Measurements from ENCODE around the gene SHISAL2B. TPM values are rescaled to one million over a fixed set of nuclear protein-coding genes. Genes with fewer than 3 reads are reported as not detected.

The SHISAL2B gene
- total RNA-seq, 4 donors from 2014 or later = not detected

- no peak overlapping the region for H3K27ac ChIP-seq (replicated peaks in 1 of 4)
- no peaks in the 10 kb centered on the region for H3K27me3 ChIP-seq
- peaks cover 0 to 19% (median 13%) of the 10 kb centered on the region in 4 donors for H3K4me1 ChIP-seq
- peaks cover 0 to 27% (median 4%) of the 10 kb centered on the region in 4 donors for H3K36me3 ChIP-seq
- no peak overlapping the region for H3K4me3 ChIP-seq
- DNase-seq (ENCODE audit: extremely low spot score) = no peak
- intact Hi-C loops (cut with DNase I) = no loop called here
- H3K9me3 ChIP-seq = no peaks in the 10 kb centered on the region
- TF ChIP-seq CTCF (IDR thresholded peaks at IDR 0.05) (no peak), POLR2AphosphoS5 (IDR thresholded peaks at IDR 0.05) (no peak), POLR2A (IDR thresholded peaks at IDR 0.05; ENCODE audit: low read depth) (no peak), EP300 (IDR thresholded peaks at IDR 0.05) (no peak)
- 82% methylated on average over 3 of the region's 3 CpGs for WGBS
These were observed 68.6 kb downstream of the SHISAL2B start for GRCh38 chr5:64758901-64759300.

- H3K36me3 ChIP-seq = peaks cover 0 to 28% (median 6%) of the 10 kb centered on the region in 4 donors
- intact Hi-C loops (cut with DNase I) = no loop called here
These were observed 69.8 kb downstream of the SHISAL2B start for GRCh38 chr5:64759960-64760660.

GRCh38 chr5:64763948-64764503 is 73.7 kb downstream of the SHISAL2B start:
- TF ChIP-seq POLR2AphosphoS5 (IDR thresholded peaks at IDR 0.05) = no peak
- TF ChIP-seq EP300 (IDR thresholded peaks at IDR 0.05) = no peak
- no peak for TF ChIP-seq CTCF (IDR thresholded peaks at IDR 0.05)
- no peak for TF ChIP-seq POLR2A (IDR thresholded peaks at IDR 0.05; ENCODE audit: low read depth)
- no peak overlapping the region for H3K27ac ChIP-seq (replicated peaks in 1 of 4)
- WGBS = 84% methylated on average over 4 of the region's 4 CpGs
- peaks cover 0 to 28% (median 6%) of the 10 kb centered on the region in 4 donors for H3K36me3 ChIP-seq
- H3K9me3 ChIP-seq = no peaks in the 10 kb centered on the region
- no peak for DNase-seq (ENCODE audit: extremely low spot score)
- peaks cover 22 to 45% (median 29%) of the 10 kb centered on the region in 4 donors for H3K4me1 ChIP-seq
- H3K27me3 ChIP-seq = no peaks in the 10 kb centered on the region
- intact Hi-C loops (cut with DNase I) = no loop called here
- H3K4me3 ChIP-seq = no peak overlapping the region

More at GRCh38 chr5:64759960-64760660, 69.8 kb downstream of the SHISAL2B start:
- Histone ChIP-seq H3K4me1 (peaks cover 0 to 25% (median 14%) of the 10 kb centered on the region in 4 donors), H3K27ac (replicated peaks in 1 of 4) (no peak overlapping the region), H3K9me3 (no peaks in the 10 kb centered on the region), H3K4me3 (no peak overlapping the region), H3K27me3 (no peaks in the 10 kb centered on the region)
- DNase-seq (ENCODE audit: extremely low spot score) = no peak
- 79% methylated on average over 4 of the region's 4 CpGs for WGBS
- TF ChIP-seq POLR2A (IDR thresholded peaks at IDR 0.05; ENCODE audit: low read depth) = no peak
- TF ChIP-seq EP300 (IDR thresholded peaks at IDR 0.05) = no peak
- no peak for TF ChIP-seq CTCF (IDR thresholded peaks at IDR 0.05)
- TF ChIP-seq POLR2AphosphoS5 (IDR thresholded peaks at IDR 0.05) = no peak

GRCh38 chr5:64765804-64766504 is 75.7 kb downstream of the SHISAL2B start:
- intact Hi-C loops (cut with DNase I) = no loop called here
- TF ChIP-seq POLR2A (IDR thresholded peaks at IDR 0.05; ENCODE audit: low read depth) = no peak
- no peak for TF ChIP-seq POLR2AphosphoS5 (IDR thresholded peaks at IDR 0.05)
- no peak for TF ChIP-seq EP300 (IDR thresholded peaks at IDR 0.05)
- TF ChIP-seq CTCF (IDR thresholded peaks at IDR 0.05) = no peak
- 100% methylated on average over 2 of the region's 2 CpGs for WGBS

More at GRCh38 chr5:64765804-64766504, 75.7 kb downstream of the SHISAL2B start:
- no peaks in the 10 kb centered on the region for H3K27me3 ChIP-seq
- no peak overlapping the region for H3K27ac ChIP-seq (replicated peaks in 1 of 4)
- no peak for DNase-seq (ENCODE audit: extremely low spot score)
- peaks cover 28 to 54% (median 43%) of the 10 kb centered on the region in 4 donors for H3K4me1 ChIP-seq
- H3K9me3 ChIP-seq = no peaks in the 10 kb centered on the region
- H3K4me3 ChIP-seq = no peak overlapping the region
- H3K36me3 ChIP-seq = peaks cover 0 to 28% (median 6%) of the 10 kb centered on the region in 4 donors
